HS-27A (cell line): ENCODE results near the gene POLR1H.
"Not testable (repeated sequence)": the region's sequence is repeated elsewhere in the genome, so short reads cannot be mapped to it uniquely, and the experiment has no call there.

Source experiments
- DNase-seq: peaks from one replicate; pipeline ENCODE4 v3.0.0-alpha.2; 2012; ENCODE audit warnings: low read depth, missing footprints

POLR1H gene, protein sequence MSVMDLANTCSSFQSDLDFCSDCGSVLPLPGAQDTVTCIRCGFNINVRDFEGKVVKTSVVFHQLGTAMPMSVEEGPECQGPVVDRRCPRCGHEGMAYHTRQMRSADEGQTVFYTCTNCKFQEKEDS

DNA sequence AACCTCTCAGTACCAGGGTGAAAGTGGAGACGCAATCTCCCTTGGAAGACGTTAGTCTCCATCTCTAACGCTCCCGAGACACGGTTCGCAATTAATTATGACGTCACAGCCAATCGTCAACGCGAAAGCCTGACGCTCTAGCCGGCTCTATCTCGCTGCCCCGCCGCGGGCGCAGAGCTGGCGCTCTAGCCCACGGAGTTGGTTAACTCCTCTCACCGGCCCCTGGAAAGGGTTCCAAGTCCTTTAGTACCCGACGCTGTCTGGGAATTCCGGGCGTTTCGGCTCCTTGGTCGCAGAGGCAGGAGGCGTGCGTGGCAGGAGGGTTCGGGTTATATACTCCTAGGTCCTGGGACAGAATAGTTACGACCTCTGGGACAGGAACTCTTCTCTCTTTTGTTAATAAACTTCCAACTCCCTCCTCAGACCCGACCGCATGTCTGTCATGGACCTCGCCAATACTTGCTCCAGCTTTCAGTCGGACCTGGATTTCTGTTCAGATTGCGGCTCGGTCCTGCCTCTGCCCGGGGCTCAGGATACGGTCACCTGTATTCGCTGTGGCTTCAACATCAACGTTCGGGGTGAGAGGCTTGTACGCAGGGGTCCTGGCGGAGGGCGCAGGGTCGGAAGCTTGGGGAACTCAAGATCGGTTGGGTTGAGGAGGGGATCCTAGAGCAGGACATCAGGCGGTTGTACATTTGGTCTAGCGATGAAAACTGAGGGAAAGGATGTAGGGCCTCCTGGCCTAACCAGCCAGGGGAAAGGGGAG, at the start of gene POLR1H:
Gene POLR1H (plus strand): TSS at position 174 of the 766 bp plus-strand sequence. CDS start 260 bp downstream, at position 434.
- DNase-seq: peak; percentile 94

DNA sequence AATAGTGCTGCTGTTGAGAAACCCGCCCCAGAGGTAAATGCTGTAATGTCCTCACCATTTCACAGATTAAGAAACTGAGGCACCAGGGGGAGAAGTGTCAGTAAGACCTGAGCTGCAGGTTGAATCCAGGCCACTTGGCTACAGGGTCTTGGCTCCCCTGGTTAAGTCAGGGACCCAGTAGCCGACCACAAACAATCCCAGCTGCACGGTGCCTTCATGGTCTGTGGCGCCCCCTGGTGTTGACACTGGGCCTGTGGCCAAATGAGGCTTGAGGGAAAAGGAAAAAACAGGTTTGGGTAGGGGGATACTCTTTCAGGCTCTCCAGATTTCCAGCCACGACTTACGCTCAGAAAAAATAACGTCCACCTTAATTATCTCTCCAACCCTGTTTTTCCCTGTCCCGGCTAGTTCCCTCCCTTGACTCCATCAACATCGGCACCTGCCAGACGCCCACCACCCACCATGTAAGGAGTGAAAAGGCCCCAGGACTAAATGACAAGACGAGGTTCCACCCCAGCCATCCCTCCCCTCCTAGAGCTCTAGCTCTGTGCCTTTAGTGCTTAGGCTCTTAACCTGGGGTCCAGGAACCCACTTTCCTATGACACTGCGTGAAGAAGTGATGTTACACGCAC, 47.7 kb upstream of the POLR1H start:
- no peak for DNase-seq

DNA sequence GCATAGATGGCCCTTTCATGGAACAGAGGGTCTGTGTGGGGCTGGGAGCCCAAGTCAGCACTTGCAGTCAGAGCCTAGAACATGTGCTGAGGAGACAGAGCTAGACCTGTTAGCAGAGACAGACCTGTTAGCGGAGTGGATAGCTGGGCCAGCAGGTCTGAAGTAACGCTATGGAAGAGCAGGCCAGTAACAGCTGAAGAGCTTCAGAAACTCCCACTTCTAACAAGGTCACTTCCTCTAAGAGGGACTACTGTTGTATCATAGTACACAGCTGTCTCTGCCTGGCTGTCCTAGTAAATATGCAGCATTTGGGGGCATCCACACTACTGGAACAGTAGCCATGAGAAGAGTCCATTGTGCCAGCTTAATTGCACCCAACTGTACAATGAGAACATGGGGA, 41.2 kb upstream of the POLR1H start:
- no peak for DNase-seq

DNA sequence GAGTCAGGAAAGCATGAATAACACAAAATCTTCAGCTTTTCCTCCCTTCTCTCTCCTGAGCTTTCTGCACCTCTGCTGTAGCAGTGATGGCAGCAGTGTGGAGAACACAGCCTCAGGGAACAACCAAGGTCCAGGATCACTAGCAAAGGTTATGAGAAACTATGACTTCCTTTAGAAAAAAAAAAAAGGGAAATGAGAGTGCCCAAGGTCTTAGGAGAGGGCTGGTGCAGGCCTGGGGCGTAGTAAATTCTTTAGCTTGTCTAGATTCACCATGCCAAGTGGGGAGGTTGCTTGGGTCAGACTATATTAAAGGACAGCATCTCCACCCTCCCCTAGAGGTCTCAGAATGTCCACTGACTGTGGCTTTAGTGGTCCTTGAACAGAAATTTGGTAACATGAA, 40.4 kb upstream of the POLR1H start:
- DNase-seq: no peak

DNA sequence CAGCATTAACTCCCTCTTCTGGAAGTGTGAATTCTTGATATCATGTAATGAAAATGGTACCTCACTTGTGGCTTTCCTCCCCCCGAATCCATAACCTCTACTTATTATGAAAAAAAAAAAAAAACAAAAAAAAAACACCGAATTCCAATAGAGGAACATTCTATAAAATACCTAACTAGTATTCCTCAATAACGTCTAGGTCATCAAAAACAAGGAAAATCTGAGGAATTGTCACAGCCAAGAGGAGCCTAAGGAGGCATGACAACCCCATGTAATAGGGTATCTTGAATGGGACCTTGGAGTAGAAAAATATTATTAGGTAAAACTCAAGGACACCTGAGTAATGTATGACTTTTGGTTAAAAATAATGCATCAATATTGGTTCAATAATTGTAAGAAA, 38.9 kb upstream of the POLR1H start:
- DNase-seq: no peak

DNA sequence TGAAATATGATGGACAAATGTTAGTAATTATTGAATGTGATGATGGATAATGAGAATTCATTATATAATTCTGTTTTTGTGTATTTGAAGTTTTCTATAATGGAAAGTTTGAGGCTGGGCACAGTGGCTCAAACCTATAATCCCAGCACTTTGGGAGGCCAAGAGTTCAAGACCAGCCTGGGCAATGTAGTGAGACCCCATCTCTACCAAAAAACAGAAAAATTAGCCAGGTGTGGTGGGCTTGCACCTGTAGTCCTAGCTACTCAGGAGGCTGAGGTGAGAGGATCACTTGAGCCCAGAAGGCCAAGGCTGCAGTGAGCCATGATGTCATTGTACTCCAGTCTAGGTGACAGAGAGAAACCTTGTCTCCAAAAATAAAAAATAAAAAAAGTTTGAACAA, 38.4 kb upstream of the POLR1H start:
- DNase-seq: not testable (repeated sequence)

DNA sequence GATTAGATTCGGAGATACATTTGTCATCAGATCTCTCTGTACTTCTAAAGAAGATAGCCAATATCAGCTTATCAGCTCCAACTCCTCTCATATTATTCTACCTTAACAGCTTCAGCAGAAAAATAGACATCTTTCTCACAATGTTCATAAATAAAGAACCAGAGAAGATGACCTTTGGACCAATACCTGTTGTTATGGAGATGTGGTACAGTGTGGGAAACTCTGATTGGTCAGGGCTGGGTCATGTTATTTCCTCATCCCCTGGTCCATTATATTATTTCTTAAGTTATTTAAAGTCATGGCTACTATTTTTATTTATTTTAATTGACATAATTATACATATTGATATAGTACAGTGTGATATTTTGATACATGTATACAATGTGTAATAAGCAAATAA, 35.9 kb upstream of the POLR1H start:
- DNase-seq: no peak

DNA sequence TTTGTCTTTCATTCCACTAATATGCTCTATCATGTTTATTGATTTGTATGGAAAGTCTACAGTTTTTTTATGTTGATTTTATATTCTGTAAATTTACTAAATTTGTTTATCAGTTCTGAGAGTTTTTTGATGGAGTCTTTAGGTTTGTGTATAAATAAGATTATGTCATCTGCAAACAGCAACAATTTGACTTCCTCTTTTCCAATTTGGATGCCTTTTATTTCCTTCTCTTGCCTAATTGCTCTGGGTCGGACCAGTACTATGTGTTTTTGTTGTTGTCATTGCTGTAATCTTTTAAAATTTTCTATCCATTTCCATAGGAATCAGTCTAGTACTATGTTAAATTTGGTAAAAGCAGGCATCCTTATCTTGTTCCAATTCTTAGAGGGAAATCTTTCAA, 31.5 kb upstream of the POLR1H start:
- DNase-seq: no peak

DNA sequence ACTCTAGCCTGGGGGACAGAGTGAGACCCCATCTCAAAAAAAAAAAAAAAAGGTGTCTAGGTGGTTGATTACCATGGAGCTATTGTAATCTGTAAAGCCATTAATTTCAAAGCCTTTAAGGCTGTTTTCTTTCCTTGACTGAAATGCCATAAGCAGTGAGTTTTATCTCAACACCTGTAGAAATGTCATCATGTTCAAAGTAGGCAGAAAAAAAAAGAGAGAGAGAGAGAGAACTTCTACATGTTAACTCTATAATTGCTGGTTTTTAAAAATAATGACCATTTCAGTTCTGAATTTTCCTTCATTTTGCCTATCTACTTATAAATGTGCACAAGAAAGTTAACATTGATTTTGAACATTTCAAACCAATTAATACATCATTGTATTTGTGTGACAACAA, 29.7 kb upstream of the POLR1H start:
- no peak for DNase-seq

DNA sequence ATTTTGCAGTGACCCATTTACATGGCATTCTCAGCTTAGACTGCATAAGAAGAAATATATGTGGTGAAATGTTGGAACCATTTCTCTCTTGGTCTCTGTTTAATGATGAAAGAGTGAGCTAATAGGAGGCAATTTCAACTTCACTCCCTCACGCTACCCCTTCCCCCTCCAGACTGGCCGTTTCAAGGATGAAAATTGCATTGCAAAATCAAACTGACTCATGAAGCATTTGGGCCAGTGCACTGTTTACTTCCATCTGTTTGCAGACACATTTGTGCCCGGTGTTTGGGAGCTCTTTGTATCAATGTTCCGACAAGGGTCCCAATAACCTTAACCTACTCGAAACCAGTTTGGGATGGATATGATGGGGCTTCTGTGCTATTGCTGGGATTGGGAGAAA, 27.6 kb upstream of the POLR1H start:
- not testable (repeated sequence) for DNase-seq

DNA sequence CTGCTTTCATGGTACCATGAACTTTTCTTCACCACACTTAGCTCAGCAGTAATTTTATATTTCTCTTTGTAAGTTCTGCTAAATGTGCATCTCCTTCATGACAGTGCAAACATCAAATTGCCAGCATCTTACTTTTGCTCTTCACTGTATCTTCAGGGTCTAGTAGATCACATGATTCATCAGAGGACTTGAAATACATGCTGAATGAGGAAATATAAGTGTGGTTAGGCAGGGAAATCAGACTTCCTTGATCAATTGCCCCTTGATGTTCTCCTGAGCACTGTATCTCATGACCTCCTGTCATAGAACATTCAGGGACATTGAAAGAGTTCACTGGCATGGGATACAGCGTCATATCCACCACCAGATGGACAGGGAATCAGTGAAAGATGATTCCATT, 25.3 kb upstream of the POLR1H start:
- DNase-seq: no peak

DNA sequence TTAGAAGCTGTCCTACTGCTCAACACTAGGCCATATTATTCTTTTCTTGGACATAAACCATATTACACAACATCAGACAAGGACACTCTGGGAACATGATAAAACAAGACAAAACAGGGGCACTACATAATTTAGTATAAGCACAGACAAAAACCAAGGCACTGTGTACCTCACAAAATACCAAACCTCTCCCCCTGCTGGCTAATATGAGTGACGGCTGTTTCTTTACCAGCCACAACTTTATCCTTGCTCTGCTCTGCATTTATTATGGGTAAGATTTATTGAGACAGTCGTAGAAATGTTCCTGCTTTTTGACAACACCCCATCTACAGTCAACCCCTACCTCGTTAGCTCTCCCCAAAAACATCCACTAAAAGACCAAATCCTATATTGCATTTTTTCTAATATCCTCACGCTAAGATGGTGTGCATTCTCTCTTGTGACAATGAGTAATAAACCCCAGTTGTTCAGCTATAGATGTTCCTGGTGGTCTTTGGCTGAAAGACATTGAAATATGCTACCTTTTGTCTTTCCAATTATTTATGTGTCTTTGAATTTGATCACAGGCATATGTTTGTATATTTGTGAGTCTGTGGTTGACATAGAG, 23.8 kb upstream of the POLR1H start:
- DNase-seq: no peak

DNA sequence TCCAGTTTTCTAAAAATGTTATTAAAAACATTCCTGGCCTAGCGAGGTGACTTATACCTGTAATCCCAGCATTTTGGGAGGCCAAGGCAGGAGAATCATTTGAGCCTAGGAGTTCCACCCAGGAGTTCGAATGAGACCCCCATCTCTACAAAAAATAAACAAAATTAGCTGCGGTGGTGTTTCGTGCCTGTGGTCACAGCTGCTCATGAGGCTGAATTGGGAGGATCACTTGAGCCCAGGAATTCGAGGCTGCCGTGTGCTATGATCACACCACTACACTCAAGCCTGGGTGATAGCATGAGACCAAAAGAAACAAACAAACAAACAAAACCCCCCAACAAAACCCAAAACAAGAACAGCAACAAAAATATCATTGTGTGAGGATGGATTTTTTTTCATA, 19.8 kb upstream of the POLR1H start:
- no peak for DNase-seq

DNA sequence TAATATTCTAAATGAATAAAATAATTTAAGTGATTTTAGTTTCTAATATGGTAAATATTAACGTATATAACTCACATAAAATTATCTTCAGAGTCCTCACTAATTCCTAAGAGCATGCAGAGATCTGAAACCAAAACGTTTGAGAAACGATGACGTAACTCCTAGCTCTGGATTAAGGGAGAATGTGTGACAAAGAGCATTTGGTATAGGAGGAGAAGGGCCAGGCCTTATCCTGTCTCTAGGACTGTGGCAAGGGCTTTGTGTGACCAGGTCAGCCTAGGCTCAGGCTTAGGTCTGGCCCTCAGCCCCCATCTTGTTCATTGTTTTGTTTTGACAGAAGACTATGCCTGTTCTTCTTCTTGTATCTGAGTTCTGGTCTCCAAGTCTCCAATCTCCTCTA, 19.2 kb upstream of the POLR1H start:
- DNase-seq: no peak

DNA sequence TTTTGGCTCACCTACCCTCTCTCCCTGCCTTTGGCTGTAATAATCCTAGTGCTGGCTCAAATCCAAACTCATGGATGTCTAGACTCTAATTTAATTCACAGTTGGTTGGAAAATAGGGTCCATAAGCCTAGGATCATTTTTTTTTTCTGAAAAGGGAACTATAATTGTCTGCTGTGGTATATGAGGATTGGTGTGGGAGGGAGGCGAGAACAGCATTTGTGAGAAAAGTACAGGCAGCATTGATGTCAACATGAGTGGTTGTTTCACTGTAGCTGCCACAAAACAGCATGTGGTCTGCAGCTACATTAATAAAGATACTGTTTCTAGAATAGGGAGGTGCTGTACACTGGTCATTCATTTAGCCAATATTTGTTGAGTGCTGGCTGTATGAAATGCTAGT, 18.6 kb upstream of the POLR1H start:
- no peak for DNase-seq

DNA sequence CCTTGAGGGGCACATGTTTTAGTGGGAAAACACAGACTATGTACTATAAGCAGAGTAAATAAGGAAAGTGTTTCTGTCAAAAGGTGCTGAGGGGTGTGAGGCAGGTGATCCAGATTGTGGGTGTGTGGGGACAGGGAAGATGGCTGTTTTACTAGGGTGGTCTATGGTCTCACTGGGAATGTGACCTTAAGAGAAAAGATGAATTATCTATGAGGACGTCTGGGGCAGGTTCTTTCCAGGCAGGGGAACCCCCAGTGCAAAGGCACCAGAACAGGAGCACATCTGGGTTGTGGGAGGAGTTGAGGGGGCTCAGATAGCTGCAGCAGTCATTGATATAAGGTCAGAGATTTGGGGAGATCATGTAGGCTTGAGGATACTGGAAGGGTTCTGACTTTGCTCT, 18.2 kb upstream of the POLR1H start:
- DNase-seq: no peak

DNA sequence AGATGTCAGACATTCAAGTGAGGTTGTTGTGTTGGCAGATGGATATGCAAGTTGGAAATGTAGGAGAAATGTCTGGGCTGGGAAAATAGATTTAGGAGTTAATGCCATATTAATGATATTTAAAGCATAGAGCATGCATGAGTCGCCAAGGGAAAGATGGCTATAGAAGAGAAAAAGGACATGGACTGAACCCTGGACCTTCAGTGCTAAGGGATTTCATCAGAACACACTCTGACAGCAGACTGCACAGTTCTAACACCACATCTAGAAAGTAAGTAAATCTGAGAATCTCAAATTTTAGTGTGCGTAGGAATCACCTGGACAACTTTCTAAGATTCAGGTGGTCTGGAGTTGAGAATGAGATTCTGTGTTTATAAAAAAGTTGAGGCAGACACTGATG, 17.3 kb upstream of the POLR1H start:
- DNase-seq: no peak

DNA sequence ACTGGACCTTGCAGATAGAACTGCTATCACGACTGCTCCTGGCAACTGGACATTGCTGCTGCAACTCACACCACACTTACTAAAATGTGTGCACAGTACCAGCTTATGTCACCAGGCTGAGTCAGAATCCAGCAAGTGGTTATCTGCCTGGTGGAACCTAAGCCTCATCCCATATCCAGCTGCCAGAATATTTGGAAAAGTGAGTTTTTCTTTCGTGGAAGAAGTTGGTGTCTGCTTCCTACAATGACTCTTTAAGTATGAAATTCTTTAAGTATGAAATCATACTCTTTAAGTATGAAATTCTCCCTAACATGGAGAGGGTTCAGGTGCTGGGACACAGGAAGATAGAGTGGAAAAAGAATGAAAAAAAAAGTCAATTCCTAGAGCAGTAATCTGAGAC, 16.4 kb upstream of the POLR1H start:
- DNase-seq: peak; percentile 56

DNA sequence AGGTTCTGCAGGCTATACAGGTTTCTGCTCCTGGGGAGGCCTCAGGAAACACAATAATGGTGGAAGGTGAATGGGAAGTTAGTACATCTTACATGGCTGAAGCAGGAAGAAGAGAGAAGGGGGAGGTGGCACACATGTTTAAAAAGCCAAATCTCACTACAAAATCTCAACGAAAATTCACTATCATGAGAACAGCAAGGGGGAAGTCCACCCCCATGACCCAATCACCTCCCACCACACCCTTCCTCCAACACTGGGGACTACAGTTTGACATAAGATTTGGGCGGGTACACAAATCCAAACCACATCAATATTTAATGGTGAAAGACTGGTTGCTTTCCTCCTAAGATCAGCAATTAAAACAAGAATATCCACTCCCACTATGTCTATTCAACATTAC, 13.8 kb upstream of the POLR1H start:
- no peak for DNase-seq

DNA sequence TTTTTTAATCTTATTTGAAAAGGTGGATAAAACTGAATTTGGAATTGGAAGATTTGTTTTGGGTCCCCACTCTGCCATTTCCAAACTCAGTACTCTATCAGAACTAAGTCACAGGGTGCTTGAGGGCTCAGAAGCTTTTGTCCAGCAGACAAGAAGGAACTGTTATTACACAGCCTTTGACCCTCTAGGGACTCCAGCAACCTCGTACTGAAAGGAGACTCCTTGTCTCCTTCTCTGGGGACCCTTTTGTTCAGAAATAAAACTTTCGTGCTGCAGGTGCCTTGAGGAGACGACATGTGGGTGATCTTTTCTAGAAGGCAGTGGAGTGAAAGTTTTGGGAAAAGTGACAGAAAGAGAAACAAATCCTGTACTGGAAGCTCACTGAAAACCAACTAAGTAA, 7.4 kb upstream of the POLR1H start:
- DNase-seq: no peak

DNA sequence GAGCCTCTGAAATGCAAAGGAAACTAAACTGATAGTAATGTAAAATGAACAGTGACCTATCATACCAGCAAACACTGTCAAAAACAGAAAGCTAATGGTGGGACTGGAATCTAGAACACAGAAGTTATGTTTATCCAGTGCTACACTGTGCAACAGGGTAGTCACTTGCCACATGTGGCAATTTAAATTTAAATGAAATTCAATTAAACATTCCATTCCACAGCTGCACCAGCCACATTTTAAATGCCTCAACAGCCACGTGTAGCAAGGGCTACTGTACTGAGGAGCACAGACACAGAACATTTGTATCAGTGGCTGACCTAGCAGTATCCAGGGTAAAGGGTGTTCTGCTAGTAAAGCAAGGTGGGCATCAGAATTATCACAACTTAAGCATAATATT, 5.6 kb upstream of the POLR1H start:
- DNase-seq: no peak

DNA sequence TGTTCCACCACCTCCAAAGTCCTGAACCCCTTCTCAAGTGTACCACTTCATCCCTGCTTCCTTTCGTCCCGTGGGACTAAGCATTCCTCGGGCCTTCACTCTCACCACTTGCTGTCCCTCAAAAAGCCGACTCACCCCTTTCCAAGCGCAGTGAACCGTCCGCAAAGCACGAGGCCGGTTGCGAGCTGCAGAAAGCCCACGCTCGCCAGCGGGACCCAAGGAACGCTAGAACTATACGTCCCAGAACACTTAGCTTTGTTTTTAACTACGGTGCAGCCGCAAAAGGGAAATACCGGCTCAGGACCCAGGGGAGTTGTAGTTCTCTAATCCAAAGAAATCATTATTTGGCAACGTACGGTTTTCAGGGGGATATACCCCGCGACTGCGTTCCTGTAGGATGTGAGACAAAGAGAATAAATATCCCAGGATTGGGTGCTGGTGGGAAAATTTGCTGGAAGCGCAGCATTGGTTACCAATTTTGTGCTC, 416 bp upstream of the POLR1H start:
- peak; percentile 15 for DNase-seq

DNA sequence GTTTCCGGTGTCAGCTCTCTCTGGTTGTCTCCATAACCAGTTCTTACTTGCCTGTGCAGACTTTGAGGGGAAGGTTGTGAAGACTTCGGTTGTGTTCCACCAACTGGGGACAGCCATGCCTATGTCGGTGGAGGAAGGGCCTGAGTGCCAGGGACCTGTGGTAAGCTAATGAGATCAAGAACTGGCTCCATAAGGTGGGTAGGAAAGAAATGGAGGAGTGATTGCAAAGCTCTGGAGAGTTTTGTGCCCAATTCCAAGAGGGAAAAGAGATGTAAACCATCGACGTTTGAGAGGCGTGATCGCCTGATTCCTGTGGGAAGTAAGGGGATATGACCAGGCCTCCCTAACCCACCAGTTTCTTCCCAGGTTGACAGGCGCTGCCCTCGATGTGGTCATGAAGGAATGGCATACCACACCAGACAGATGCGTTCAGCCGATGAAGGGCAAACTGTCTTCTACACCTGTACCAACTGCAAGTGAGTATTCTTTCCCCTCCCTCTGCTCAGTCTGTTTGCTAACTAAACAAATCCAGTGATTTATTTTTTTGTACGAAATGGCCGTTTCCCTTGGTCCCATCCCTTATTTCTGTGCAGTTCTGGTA, 893 bp downstream of the POLR1H start:
- peak; percentile 23 for DNase-seq
